Measurements from ENCODE around the gene ATP2B2.

ATP2B2 gene

DNA sequence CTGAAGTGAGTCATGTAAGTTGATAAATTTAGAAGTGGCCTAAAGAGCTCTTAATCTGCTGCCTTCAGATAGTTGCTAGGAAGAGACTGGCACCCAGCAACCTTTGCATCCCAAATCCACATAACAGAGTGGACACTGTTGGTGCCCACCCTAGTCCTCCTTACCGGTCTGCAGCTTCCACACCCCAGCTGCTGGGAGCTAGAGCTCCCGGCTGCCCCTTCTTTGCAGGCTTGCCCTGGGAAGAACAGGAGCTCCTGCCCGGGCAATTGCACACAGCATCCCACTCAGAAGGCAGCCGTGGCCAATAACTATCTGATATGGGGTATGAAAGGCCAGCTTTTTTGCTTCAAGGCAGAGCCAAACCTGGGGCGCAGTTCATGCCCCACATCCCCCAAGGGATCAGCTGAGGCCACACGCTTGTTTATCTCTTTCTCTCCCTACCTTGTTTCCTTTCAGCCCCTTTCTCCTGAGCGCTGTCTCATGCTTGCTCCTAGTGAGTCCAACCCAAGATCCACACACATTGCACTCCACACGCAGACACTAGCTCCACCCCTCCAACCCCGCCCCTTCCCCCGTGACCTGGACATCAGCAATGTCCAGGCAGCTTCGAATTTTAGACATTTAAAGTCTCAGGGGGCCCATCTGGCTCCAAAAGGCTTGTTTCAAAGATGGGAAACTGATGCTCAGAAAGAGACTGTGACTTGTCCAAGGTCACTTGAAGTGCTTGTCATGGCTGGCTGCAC lies 9.1 kb downstream of the ATP2B2 start:
- H3K4me3 ChIP-seq (ENCODE audit: low read depth, low read length) = no peak overlapping the region
- no peak for DNase-seq (ENCODE audit: low read depth)
- TF ChIP-seq, protein P1, sequence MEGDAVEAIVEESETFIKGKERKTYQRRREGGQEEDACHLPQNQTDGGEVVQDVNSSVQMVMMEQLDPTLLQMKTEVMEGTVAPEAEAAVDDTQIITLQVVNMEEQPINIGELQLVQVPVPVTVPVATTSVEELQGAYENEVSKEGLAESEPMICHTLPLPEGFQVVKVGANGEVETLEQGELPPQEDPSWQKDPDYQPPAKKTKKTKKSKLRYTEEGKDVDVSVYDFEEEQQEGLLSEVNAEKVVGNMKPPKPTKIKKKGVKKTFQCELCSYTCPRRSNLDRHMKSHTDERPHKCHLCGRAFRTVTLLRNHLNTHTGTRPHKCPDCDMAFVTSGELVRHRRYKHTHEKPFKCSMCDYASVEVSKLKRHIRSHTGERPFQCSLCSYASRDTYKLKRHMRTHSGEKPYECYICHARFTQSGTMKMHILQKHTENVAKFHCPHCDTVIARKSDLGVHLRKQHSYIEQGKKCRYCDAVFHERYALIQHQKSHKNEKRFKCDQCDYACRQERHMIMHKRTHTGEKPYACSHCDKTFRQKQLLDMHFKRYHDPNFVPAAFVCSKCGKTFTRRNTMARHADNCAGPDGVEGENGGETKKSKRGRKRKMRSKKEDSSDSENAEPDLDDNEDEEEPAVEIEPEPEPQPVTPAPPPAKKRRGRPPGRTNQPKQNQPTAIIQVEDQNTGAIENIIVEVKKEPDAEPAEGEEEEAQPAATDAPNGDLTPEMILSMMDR (IDR thresholded peaks at IDR 0.05; ENCODE audit: low read depth, low read length, missing control alignments) = no peak

DNA sequence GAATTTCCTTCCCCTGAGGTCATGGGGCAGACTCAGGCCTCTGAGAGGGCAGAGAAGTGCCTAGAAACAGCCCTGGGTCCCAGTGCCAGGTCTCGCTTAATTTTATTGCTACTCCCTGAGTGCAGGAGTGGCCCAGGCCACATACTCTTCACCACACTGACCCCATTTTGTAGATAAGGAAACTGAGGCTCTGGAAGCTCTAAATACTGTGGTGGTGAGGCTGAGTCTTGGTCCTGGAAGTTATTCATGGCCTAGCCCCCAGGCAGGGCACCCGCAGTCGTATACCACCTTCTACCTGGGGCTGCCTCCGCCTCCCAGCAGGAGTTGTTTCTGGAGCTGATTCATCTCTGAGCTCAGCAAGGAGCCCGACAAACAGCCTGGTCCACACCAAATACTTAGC lies 9.8 kb downstream of the ATP2B2 start:
- TF ChIP-seq, protein P1 (IDR thresholded peaks at IDR 0.05; ENCODE audit: low read depth, low read length, missing control alignments) = no peak
- no peak overlapping the region for H3K4me3 ChIP-seq (ENCODE audit: low read depth, low read length)
- DNase-seq (ENCODE audit: low read depth) = no peak

DNA sequence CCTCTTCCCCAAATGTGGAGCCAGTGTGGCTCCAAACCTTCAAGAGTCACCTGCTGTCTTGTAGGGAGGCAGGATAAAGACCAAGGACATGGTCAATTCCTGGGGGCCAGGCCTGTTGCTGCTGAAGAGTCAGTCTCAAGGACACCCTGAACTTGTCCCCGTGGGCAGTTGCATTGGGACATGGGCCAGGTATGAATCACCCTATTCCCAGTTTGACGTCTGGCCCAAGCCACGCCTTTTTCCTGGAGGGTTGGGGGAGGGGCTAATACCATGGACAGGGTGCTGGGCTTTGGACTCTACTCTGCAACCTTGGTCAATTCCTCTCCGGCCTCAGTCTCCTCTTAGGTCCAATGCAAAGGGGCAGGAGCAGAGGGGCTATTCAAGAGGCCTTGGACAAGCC lies 10.4 kb downstream of the ATP2B2 start:
- TF ChIP-seq, protein P1 (IDR thresholded peaks at IDR 0.05; ENCODE audit: low read depth, low read length, missing control alignments) = no peak
- no peak overlapping the region for H3K4me3 ChIP-seq (ENCODE audit: low read depth, low read length)
- no peak for DNase-seq (ENCODE audit: low read depth)

DNA sequence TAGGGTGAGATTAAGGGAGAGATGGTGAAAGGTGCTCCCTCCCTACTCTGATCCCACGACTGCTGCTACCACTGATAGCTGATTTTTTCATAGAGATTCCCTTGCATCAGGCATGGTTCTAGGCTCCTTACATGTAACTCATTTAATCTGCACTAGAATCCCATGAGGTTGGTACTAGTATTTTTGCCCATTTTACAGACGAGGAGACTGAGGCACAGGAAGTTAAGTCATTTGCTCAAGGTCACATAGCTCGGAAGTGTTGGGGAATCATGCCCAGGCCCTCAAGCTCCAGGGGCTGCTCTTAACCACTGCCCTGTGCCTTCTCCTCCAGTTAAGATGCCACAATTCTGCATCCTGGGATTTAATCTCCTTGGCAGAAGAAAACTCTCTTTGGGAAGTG lies 11.2 kb downstream of the ATP2B2 start:
- TF ChIP-seq, protein P1 (IDR thresholded peaks at IDR 0.05; ENCODE audit: low read depth, low read length, missing control alignments) = no peak
- no peak for DNase-seq (ENCODE audit: low read depth)
- H3K4me3 ChIP-seq (ENCODE audit: low read depth, low read length) = no peak overlapping the region

DNA sequence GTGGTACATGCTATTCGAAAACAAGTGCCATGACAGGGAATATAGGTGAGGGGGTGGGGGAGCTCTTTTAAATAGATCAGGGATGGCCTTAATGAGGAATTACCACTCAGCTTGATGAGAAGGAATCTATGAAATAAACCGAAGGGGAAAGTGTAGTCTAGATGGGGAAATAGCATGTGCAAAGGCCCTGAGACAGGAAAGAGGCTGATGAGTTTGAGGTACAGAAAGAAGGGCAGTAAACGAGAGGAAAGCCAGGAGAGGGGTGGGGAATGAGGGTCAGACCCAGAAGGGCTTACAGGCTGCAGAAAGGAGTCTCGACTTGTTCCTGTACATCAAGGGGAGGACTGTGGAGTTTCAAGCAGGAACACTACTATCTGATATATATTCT lies 12.2 kb downstream of the ATP2B2 start:
- no peak for DNase-seq (ENCODE audit: low read depth)
- TF ChIP-seq, protein P1 (IDR thresholded peaks at IDR 0.05; ENCODE audit: low read depth, low read length, missing control alignments) = no peak
- H3K4me3 ChIP-seq (ENCODE audit: low read depth, low read length) = no peak overlapping the region

DNA sequence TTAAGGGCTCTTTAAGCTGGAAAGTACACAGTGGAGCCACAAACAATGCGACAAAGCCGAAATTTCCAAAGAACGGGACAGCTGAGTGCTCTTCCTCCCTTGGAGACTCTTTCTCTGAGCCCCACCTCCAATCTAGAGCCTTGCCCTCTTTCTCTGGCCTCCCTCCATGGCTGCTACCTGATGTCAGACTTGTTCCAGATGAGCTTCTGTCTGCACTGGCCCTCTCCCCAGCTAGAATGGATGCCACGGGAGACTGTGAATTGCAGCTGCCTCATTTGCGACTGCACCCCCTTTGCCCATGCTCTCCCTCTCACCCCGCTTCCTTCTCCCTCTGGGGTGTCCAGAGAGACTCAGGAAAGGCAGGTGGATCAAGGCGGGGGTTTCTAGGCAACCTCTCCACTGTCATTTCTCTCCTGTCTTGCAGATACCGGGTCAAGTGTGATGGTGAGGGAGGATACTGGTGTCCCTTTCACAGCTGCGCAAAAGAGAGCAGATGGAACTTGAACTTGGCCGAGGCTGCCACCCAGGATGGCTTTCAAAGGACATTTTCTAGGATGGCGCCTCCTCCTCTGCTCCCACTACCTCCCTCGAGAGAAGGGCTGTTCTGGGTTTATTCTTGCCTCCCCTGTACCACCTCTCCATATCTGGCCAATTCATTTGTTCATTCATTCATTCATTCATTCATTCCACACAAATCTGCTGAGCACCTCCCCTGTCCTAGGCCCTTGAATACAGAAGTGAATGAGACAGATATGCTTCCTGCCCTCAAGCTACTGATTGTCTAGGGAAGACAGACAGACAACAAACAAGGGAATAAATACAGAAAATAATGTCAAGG lies 12.8 kb downstream of the ATP2B2 start:
- TF ChIP-seq, protein P1 (IDR thresholded peaks at IDR 0.05; ENCODE audit: low read depth, low read length, missing control alignments) = no peak
- no peak overlapping the region for H3K4me3 ChIP-seq (ENCODE audit: low read depth, low read length)
- no peak for DNase-seq (ENCODE audit: low read depth)
